Peyer's patch (tissue), 4 donors: ENCODE data around the gene DPPA2.

Source experiments
- POLR2A ChIP-seq, 2 donors: fragments of 450-650 bp; IDR thresholded peaks; one replicate each; pipeline ENCODE4 v1.5.1; 2017; ENCODE audit warnings: antibody characterized with exemption in 2 of 2, mild to moderate bottlenecking in 2 of 2, moderate library complexity in 2 of 2
- TF ChIP-seq, protein P1 (sequence below), 6 experiments: fragments of 450-650 bp in 4 of 6; fragments of 200-600 bp in 2 of 6; sonication (generic) in 1 of 6; IDR thresholded peaks; one replicate each; pipeline ENCODE4 v1.5.1; 2017 to 2019; ENCODE audit warnings: antibody characterized with exemption in 6 of 6, mild to moderate bottlenecking in 3 of 6, moderate library complexity in 1 of 6

DNA sequence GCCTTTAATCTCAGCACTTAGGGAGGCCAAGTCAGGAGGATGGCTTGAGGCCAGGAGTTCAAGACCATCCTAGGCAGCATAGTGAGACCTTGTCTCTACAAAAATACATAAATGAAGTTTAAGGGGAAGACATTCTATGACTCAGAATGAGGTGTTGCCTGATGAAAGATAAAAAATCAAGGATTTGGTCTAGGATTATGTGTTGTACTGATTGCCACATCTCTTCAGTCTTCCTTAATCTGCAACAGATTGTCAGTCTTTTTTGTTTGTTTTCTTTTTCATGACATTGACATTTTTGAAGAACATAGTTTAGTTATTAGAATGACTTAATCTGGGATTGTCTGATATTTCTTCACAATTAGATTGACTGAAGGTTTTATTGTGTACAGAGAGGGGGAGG, 47.3 kb upstream of the DPPA2 start:
- TF ChIP-seq, protein P1, sequence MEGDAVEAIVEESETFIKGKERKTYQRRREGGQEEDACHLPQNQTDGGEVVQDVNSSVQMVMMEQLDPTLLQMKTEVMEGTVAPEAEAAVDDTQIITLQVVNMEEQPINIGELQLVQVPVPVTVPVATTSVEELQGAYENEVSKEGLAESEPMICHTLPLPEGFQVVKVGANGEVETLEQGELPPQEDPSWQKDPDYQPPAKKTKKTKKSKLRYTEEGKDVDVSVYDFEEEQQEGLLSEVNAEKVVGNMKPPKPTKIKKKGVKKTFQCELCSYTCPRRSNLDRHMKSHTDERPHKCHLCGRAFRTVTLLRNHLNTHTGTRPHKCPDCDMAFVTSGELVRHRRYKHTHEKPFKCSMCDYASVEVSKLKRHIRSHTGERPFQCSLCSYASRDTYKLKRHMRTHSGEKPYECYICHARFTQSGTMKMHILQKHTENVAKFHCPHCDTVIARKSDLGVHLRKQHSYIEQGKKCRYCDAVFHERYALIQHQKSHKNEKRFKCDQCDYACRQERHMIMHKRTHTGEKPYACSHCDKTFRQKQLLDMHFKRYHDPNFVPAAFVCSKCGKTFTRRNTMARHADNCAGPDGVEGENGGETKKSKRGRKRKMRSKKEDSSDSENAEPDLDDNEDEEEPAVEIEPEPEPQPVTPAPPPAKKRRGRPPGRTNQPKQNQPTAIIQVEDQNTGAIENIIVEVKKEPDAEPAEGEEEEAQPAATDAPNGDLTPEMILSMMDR (IDR thresholded peaks at IDR 0.05): no peak
- TF ChIP-seq POLR2A (IDR thresholded peaks at IDR 0.05): no peak
